ENCODE measurements around the gene INPP5D. TPM values are rescaled to one million over a fixed set of nuclear protein-coding genes. Genes with fewer than 3 reads are reported as not detected.

INPP5D gene
- total RNA-seq, 1 donor from 2014 or later = 4.9 TPM

GRCh38 chr2:233021771-233022170, 38.4 kb upstream of the INPP5D start:
- no peaks in the 10 kb centered on the region for H3K36me3 ChIP-seq
- peaks cover 6% of the 10 kb centered on the region for H3K27me3 ChIP-seq (ENCODE audit: low read depth)
- peaks cover 23% of the 10 kb centered on the region for H3K9me3 ChIP-seq (replicated peaks)
- intact Hi-C loops (cut with micrococcal nuclease) = no loop called here
- no peak for DNase-seq
- no peak overlapping the region for H3K4me3 ChIP-seq
- TF ChIP-seq CTCF (IDR thresholded peaks at IDR 0.05; ENCODE audit: borderline replicate concordance) = no peak
- H3K4me1 ChIP-seq = no peaks in the 10 kb centered on the region
- no peak overlapping the region for H3K27ac ChIP-seq (replicated peaks)

- intact Hi-C loops (cut with micrococcal nuclease) = no loop called here
- no peak for TF ChIP-seq CTCF (IDR thresholded peaks at IDR 0.05; ENCODE audit: borderline replicate concordance)
Measured at GRCh38 chr2:233022561-233022960, 37.6 kb upstream of the INPP5D start.

GRCh38 chr2:233023007-233023760, 37.0 kb upstream of the INPP5D start:
- Histone ChIP-seq H3K9me3 (replicated peaks) (peaks cover 9% of the 10 kb centered on the region), H3K36me3 (no peaks in the 10 kb centered on the region), H3K27ac (replicated peaks) (no peak overlapping the region), H3K27me3 (ENCODE audit: low read depth) (peaks cover 6% of the 10 kb centered on the region), H3K4me3 (no peak overlapping the region), H3K4me1 (no peaks in the 10 kb centered on the region)
- DNase-seq = no peak
- TF ChIP-seq CTCF (IDR thresholded peaks at IDR 0.05; ENCODE audit: borderline replicate concordance) = no peak
- intact Hi-C loops (cut with micrococcal nuclease) = no loop called here

More at GRCh38 chr2:233022561-233022960, 37.6 kb upstream of the INPP5D start:
- peaks cover 15% of the 10 kb centered on the region for H3K9me3 ChIP-seq (replicated peaks)
- DNase-seq = no peak
- H3K4me1 ChIP-seq = no peaks in the 10 kb centered on the region
- peaks cover 6% of the 10 kb centered on the region for H3K27me3 ChIP-seq (ENCODE audit: low read depth)
- H3K36me3 ChIP-seq = no peaks in the 10 kb centered on the region
- no peak overlapping the region for H3K27ac ChIP-seq (replicated peaks)
- no peak overlapping the region for H3K4me3 ChIP-seq

GRCh38 chr2:233023761-233024410, 36.3 kb upstream of the INPP5D start:
- no peak for DNase-seq
- H3K36me3 ChIP-seq = no peaks in the 10 kb centered on the region
- peaks cover 6% of the 10 kb centered on the region for H3K27me3 ChIP-seq (ENCODE audit: low read depth)
- no peaks in the 10 kb centered on the region for H3K4me1 ChIP-seq
- intact Hi-C loops (cut with micrococcal nuclease) = no loop called here
- no peak overlapping the region for H3K27ac ChIP-seq (replicated peaks)
- H3K4me3 ChIP-seq = no peak overlapping the region
- no peak for TF ChIP-seq CTCF (IDR thresholded peaks at IDR 0.05; ENCODE audit: borderline replicate concordance)
- H3K9me3 ChIP-seq (replicated peaks) = peaks cover 3% of the 10 kb centered on the region

- H3K4me1 ChIP-seq = no peaks in the 10 kb centered on the region
- H3K36me3 ChIP-seq = no peaks in the 10 kb centered on the region
- H3K4me3 ChIP-seq = no peak overlapping the region
- peaks cover 6% of the 10 kb centered on the region for H3K27me3 ChIP-seq (ENCODE audit: low read depth)
- no peak for TF ChIP-seq CTCF (IDR thresholded peaks at IDR 0.05; ENCODE audit: borderline replicate concordance)
- no peak overlapping the region for H3K27ac ChIP-seq (replicated peaks)
- intact Hi-C loops (cut with micrococcal nuclease) = no loop called here
- DNase-seq = no peak
- H3K9me3 ChIP-seq (replicated peaks) = no peaks in the 10 kb centered on the region
Measured at GRCh38 chr2:233025706-233026105, 34.4 kb upstream of the INPP5D start.
